NB4 (cell line): ENCODE results near the gene COL24A1.
A peak's percentile ranks its signal among the peaks of the same experiment; 100 is the strongest.

Experiments used
- DNase-seq: peaks from one replicate; pipeline ENCODE4 v3.0.0; 2010; ENCODE audit warnings: low read depth
- H3K4me3 ChIP-seq: one replicate; pipeline ENCODE4 v1.5.1; 2011; ENCODE audit warnings: mild to moderate bottlenecking, low read depth, low read length, moderate library complexity
- CTCF ChIP-seq: IDR thresholded peaks from one replicate; pipeline ENCODE4 v1.5.1; 2012; ENCODE audit warnings: low read depth, low read length
- MAX ChIP-seq: IDR thresholded peaks from 2 replicates; pipeline ENCODE4 v1.6.1; 2011; ENCODE audit warnings: low read depth, low read length
- MYC ChIP-seq: IDR thresholded peaks from 2 replicates; pipeline ENCODE4 v1.6.1; 2011; ENCODE audit warnings: low read depth, low read length
- POLR2A ChIP-seq: IDR thresholded peaks from 2 replicates; pipeline ENCODE4 v1.6.1; 2011; ENCODE audit warnings: mild to moderate bottlenecking; ENCODE audit not compliant: insufficient read length; ENCODE audit errors: extremely low read depth

The COL24A1 gene

GRCh38 chr1:86015375-86015774, 141.2 kb downstream of the COL24A1 start:
- no peak for DNase-seq
- no peak for TF ChIP-seq POLR2A
- TF ChIP-seq CTCF = no peak
- no peak for TF ChIP-seq MAX
- no peak for TF ChIP-seq MYC
- H3K4me3 ChIP-seq = no peak overlapping the region

- H3K4me3 ChIP-seq = no peak overlapping the region
- TF ChIP-seq MYC (no peak), CTCF (no peak), MAX (no peak), POLR2A (no peak)
- no peak for DNase-seq
Observed at GRCh38 chr1:86000601-86001000, 156.0 kb downstream of the COL24A1 start.

GRCh38 chr1:85998105-85998855, 158.3 kb downstream of the COL24A1 start:
- no peak overlapping the region for H3K4me3 ChIP-seq
- TF ChIP-seq MAX = no peak
- no peak for TF ChIP-seq POLR2A
- no peak for TF ChIP-seq MYC
- no peak for TF ChIP-seq CTCF
- DNase-seq = no peak

- peak; percentile 16 for DNase-seq
- H3K4me3 ChIP-seq = no peak overlapping the region
- TF ChIP-seq POLR2A = no peak
- no peak for TF ChIP-seq CTCF
- TF ChIP-seq MAX = no peak
- TF ChIP-seq MYC = no peak
Observed at GRCh38 chr1:85992791-85993190, 163.8 kb downstream of the COL24A1 start.

- TF ChIP-seq POLR2A (no peak), CTCF (no peak), MAX (no peak), MYC (no peak)
- DNase-seq = peak; percentile 49
- no peak overlapping the region for H3K4me3 ChIP-seq
Observed at GRCh38 chr1:85991261-85991660, 165.3 kb downstream of the COL24A1 start.
